ENCODE measurements around the gene VSIG4.

Gene VSIG4
- 86.9 to 704 (median 323) reads per million in 17 experiments for total RNA-seq

- DNase-seq = peak; percentile 45 to 70 (median 66)
Observed at GRCh38 chrX:66039944-66040343, at the start of gene VSIG4. VSIG4 (minus strand) TSS chrX:66040080; CDS start chrX:66039998, 82 bp downstream.

- DNase-seq = no peak
Observed at GRCh38 chrX:66076801-66077200, 36.9 kb upstream of the VSIG4 start.

GRCh38 chrX:66074920-66075879, 35.3 kb upstream of the VSIG4 start:
- peak; percentile 76 to 86 (median 84) for DNase-seq

GRCh38 chrX:66071126-66071525, 31.2 kb upstream of the VSIG4 start:
- no peak for DNase-seq

- DNase-seq = no peak
Observed at GRCh38 chrX:66064261-66064660, 24.4 kb upstream of the VSIG4 start.

GRCh38 chrX:66057019-66057418, 17.1 kb upstream of the VSIG4 start:
- peak in 1 of 4 experiments; percentile 9 for DNase-seq

GRCh38 chrX:66054978-66055377, 15.1 kb upstream of the VSIG4 start:
- DNase-seq = no peak

GRCh38 chrX:66053414-66053813, 13.5 kb upstream of the VSIG4 start:
- peak in 3 of 4 experiments; percentile 25 to 46 (median 37) for DNase-seq

GRCh38 chrX:66051980-66052379, 12.1 kb upstream of the VSIG4 start:
- DNase-seq = peak; percentile 67 to 83 (median 72)

- peak; percentile 72 to 89 (median 83) for DNase-seq
Observed at GRCh38 chrX:66050140-66050569, 10.3 kb upstream of the VSIG4 start.

GRCh38 chrX:66049056-66049455, 9.2 kb upstream of the VSIG4 start:
- DNase-seq = no peak

- DNase-seq = peak; percentile 63 to 89 (median 77)
Observed at GRCh38 chrX:66046612-66047235, 6.8 kb upstream of the VSIG4 start.

GRCh38 chrX:66045894-66046293, 6.0 kb upstream of the VSIG4 start:
- peak in 1 of 4 experiments; percentile 43 for DNase-seq

- no peak for DNase-seq
Observed at GRCh38 chrX:66043584-66043983, 3.7 kb upstream of the VSIG4 start.

- no peak for DNase-seq
Observed at GRCh38 chrX:66042307-66043077, 2.6 kb upstream of the VSIG4 start.

GRCh38 chrX:66038115-66038514, 1.8 kb downstream of the VSIG4 start:
- no peak for DNase-seq

- DNase-seq = no peak
Observed at GRCh38 chrX:66036231-66036630, 3.6 kb downstream of the VSIG4 start.

- DNase-seq = no peak
Observed at GRCh38 chrX:66035667-66036066, 4.2 kb downstream of the VSIG4 start.

GRCh38 chrX:66030505-66031317, 9.2 kb downstream of the VSIG4 start:
- DNase-seq = peak; percentile 46 to 67 (median 59)

- no peak for DNase-seq
Observed at GRCh38 chrX:66028936-66029335, 10.9 kb downstream of the VSIG4 start.

GRCh38 chrX:66024570-66024969, 15.3 kb downstream of the VSIG4 start:
- no peak for DNase-seq

- DNase-seq = no peak
Observed at GRCh38 chrX:66024092-66024467, 15.8 kb downstream of the VSIG4 start.

Measured in suppressor macrophage (primary cell).